ENCODE results near the gene TMEM132D.

TMEM132D gene

DNA sequence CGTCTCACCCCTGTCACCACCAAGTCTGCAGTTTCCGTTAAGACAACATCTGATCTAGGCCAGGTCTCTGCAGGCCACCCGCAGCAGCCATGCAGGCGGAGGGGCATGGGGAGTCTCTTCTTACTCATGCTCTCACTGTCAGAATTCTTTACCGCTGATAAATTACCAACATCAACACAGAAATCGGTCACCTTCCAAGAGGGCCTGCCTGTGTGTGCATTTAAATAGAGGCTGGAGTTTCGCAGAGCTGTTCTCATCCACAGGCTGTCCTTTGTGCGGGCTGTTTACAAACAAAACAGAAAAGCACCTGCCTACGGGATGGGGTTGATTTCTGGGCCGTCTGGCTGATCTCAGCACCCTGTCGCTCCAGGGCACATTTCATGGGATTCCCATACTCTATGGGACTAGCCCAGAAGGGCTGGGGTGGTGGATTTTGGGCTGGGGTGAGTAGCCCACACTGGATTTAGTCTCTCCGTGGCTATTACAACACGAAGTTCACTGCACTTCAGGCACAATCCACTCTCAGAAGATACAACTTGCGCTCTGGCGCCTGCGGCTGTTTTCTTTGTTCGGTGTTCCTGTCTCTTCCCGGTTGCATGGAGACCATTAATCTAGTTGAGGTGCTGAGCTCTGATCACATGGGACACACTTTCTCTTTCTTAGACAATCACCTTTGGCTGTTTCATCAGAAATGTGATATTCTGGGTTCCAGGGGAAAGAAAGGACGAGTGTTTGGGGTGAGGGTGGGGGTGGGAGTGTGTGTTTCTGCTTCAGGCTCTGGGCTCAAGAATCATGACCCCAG, 719.5 kb downstream of the TMEM132D start:
- no peak for DNase-seq (ENCODE audit: low read depth)

DNA sequence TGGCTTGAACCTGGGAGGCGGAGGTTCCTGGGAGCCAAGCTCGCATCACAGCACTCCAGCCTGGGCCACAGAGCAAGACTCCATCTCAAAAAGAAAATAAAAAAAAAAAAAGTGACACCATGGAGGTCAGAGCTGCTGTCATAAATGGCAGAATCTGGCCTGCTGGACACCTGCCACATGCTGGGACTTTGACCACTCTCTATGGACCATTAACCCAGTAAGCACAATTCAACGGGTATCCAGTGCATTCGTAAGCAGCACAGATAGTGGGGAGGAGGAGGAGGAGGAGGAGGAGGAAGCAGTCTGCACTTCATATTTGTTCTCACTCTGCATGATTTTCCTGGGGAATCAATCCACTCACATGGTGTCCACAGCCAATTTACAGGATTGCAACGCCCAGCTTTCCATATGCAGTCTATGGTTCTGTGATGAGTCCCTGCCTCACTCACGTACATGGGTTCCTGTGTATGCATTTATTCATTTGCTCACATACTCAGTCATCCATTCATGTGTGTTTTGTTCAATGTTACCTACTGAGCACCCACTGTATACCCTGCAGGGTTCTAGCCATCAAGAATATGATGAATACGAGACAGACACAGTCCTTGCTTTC, 723.8 kb downstream of the TMEM132D start:
- no peak for DNase-seq (ENCODE audit: low read depth)

DNA sequence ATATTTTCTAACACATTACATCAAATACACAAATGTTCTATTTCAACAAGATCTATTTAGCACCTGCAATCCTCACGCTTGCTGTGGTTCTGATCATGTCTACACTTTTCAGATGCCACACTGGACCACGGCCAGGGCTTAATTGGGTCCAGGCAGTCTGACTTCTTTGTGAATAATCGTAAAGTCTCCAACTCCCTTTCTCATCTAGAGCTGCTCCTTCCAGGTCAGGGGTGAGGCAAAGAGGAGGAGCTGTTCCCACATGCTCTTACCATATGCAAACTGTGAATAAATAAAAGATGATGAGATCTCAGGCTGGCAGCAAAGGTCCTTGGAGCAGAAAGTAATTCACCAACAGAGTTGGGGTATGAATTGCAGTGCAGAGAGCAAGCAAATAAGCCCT, 733.9 kb downstream of the TMEM132D start:
- DNase-seq (ENCODE audit: low read depth) = no peak

DNA sequence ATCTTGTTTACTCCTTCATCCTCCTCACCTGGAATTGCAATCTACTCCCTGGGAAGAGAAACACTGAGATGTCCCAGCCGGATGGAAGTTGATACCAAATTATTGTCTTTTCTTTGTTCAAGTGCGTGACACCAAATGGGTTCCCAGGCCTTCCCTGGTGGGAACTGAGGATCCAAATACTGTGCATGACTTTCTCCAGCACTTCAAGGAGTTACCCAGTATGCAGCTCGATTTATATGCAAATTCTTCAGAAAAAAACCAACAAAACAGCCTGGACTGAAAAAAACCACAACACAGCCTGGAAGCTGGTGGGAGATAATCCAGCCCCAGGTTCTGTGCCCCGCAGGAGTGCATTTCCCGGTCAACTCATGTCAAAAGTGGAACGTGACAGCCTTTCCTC, 740.0 kb downstream of the TMEM132D start:
- no peak for DNase-seq (ENCODE audit: low read depth)

DNA sequence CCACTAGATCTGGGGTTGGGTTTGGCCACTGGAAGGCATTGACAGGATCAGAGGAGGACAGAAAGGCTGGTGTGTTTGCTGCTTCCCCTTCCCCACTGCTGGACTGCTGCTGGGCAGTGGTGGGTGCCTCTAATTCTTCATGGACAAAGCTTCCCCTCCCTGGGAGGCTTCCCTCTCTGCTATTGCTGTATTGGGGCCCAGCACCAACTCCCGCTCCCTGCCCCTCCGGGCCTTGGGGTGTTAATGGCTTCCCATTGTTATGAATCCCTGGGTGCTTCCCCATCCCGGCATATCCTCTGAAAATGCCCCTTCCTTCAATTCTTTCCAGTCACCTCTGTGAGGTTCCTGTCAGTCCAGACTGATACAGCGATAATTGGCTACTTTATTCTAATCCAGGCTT, 740.4 kb downstream of the TMEM132D start:
- DNase-seq (ENCODE audit: low read depth) = no peak

DNA sequence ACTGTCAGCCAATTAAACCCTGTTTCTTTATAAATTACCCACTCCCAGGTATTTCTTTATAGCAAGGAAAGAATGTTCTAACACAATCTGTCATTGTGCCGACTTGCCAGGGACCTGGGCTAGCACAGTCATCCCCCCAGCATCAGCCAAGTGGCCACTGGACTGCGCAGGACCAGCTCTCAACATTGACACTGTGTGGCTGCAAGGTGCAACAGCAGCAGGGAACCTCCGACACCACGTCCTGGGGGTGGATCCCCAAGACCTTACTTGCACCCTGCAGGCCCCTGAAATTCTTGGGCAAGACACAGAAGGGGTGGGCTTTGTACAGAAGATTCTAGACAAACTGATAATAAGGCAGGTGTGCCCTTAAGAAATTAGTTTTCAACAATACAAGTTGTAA, 741.0 kb downstream of the TMEM132D start:
- no peak for DNase-seq (ENCODE audit: low read depth)

DNA sequence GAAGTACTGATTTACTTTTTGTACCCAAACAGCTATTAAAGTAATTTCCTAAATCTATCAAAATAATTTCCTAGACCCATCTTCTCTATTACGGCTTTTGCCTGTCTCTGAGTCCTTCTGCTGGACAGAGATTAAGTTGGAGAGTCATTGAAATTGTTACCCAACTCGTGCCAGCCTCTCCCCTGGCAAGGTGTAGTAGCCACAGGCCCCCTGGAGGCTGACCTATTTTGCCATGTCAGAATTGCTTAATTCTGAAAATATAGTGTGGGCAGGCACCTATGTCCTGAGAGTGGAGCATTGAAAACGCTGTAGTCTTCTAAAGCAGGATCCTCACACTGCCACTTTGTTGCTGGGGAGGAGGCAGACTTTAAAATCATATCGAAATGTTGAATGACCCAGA, 742.3 kb downstream of the TMEM132D start:
- DNase-seq (ENCODE audit: low read depth) = no peak

DNA sequence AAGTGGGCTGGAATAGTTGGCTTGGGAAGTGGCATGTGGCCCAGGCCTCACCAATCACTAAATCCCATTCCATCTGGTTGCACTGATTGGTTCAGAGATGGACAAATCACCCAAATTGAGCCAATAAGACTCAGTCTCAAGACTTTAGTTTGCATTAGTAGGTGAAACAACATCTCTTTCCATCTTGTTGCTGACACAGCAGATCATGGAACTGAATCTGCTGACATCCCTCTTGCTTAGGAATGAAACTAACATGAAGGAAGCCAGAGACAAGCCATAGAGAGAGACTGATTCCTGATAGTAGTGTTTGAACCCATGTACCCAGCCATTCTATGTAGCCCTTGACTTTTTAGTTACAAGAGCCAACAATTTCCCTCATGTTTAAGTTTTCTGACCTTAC, 743.5 kb downstream of the TMEM132D start:
- no peak for DNase-seq (ENCODE audit: low read depth)

DNA sequence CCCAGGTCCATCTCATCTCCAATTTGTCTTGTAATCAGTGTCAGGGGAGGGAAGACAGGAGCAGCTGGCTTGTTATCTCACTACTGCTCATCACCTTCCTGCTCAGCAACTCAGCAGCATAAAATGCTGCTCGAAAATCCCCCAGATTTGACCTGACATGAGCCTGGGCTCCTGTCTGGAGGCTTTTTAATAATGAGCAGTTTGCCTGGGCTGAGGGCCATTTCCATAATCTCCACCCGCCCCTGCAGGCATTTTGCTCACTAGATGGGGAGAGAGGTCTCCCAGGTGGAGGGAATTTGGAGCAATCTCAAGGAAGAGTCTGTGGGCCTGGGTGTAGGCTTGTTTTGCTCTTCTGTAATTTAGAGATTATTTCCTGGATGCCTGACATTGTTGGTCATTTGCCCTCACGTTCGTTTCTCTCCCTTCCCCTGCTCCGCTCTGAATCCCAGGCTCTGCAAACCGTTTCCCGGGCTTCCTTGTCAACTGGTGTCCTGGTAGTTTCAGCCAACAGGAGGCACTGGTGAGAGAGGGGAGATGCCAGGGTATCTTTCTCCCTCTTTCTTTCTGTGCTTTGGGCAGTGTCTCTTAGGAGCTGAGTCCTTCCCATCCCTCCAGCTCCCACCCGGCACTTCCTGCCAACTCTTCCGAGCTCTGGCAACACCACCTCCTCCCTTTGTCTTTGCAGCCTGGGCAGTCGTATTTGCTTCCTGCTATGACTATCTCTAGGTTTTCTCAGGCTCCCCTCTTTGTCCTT, 751.3 kb downstream of the TMEM132D start:
- DNase-seq (ENCODE audit: low read depth) = no peak

DNA sequence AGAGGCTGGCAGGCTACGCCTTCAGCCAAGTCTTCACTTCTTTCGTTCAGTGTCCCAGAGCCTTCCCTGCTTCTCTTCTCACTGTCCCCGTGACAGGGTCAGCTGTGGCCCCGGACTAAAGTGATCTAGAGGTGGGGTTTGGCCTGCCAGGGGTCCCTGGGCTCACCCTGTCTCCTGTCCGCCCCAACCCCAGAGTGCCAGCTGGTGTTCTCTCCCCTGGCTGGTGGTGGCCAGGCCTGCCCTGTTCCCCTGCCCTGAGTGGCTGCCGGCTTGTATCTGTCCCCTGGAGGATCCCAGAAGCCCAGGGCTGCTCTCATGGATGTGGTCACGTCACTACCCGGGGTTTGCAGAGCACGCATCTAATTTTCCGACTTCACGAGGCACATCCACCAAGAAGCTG, 753.1 kb downstream of the TMEM132D start:
- no peak for DNase-seq (ENCODE audit: low read depth)

DNA sequence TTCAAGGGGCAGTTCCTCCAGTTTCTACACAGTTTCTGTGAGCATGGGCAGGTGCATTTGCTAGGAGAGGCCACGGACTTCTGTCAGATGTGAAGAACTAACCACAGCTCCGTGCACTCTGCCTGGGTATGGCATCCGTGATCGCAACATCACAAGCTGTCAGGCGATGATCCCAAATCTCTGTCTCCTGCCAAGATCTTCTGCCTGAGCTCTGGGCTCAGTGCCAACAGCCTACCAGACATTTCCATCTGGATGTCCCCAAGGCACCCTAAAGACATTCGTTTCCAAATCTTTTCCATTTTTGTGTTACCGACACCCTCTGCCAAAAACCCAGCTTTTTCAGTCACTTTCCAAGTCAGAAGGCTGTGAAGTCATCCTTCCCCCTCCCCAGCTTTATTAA, 758.4 kb downstream of the TMEM132D start:
- DNase-seq (ENCODE audit: low read depth) = no peak

DNA sequence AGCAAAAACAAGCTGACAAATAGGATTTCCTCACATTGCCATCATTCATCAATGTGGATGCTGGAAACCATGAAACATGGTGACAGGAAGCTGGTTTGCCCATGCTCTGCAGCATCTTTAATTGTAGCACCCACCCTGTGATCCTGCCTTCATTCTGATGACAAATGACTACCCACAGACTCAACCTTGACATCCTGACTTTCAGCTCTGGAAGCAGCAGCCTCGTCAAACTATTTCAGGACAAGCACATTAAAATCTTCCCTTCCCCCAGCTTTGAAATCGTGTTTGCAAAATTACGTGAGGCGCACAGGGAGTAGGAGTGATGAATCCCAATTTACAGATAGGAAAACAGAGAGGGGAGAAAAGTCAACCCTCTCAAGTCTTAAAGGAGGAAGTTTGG, 765.0 kb downstream of the TMEM132D start:
- DNase-seq (ENCODE audit: low read depth) = no peak

DNA sequence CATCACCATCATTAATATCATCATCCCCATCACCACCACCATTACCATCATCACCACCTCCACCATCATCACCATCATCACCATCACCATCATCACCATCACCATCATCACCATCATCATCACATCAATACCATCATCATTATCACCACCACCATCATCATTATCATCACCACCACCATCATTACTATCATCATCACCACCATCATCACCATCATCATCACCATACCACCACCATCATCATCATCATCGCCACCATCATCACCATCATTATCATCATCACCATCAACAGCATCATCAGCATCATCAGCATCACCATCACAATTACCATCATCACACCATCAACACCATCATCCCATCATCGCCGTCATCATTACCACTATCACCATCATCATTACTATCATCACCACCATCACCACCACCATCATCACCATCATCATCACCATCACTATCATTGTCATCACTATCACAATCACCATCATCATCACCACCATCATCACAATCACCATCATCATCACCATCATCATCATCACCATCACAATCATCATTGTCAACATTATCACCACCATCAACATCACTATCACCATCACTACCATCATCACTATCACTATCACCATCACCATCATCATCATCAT, 767.0 kb downstream of the TMEM132D start:
- no peak for DNase-seq (ENCODE audit: low read depth)

DNA sequence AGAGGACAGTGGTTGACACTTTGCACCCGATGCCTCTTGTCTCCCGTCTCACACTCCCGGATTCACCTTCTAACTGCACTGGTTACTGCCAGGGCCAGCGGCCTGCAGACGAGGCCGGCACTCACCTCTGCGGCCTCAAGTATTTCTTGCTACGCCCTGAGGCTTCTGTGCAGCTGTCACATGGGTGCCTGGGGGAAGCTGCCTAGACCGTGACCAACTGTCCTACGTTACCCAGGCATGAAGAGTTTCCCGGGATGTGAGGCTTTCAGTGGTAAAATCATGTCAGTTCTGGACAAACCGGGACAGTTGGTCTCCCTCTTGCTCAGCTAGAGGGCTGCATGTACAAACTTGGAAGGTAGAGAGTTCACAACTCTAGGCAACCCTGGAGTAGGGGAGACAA, 776.1 kb downstream of the TMEM132D start:
- DNase-seq (ENCODE audit: low read depth) = no peak

DNA sequence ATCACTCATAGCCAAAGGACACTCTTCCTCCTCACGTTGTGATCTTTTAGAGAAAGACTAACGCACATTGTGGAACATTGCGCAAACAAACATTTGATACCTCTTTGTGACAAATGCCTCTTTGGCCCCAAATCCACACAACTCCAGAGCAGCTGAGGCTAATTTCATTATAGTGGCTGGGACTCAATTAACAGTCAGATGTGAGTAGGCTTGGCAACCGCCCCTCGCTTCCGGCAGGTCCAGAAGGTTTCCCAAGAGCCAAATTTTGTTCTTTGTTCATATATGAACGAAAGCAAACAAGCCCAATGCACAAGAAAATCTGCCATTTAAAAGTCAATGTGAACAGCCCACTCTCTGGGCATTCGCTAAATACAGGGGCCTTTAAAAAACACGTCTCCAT, 776.6 kb downstream of the TMEM132D start:
- no peak for DNase-seq (ENCODE audit: low read depth)

DNA sequence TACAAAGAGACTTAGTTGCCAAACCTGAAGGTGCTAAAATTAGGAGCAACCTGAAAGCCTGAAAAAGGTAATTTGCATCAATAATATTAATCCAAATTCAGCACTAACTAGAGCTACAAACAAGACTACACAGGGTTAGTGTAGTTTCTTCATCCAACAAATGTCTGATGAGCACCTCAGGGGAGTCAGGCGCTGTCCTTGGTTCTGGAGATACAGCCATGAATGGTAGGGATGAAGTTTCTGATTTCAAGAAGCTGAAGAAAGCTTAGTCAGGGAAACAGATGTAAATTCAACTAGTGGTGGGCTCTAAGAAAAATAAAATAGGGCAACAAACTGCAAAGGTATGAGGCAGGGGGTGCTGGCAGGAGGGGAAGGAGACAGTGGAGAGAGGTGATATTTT, 784.3 kb downstream of the TMEM132D start:
- DNase-seq (ENCODE audit: low read depth) = no peak

DNA sequence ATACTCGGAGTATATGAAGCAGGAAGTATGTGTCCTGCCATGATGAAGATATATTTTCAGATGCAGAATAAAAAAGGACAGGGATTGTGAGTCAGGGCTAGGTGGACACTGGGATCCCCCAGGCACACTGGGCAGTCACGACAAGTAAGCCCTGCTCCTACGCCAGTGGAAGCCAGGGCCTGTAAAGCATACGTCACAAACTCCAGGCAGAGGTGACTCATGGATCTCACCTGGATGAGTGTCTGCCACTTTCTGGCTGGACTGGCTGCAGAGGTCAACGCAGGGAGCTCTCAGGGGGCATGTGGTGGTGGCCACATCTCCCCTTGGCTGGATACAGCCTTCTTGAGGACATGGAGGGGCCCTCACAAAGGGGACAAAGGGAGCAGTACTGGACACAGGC, 788.3 kb downstream of the TMEM132D start:
- no peak for DNase-seq (ENCODE audit: low read depth)

DNA sequence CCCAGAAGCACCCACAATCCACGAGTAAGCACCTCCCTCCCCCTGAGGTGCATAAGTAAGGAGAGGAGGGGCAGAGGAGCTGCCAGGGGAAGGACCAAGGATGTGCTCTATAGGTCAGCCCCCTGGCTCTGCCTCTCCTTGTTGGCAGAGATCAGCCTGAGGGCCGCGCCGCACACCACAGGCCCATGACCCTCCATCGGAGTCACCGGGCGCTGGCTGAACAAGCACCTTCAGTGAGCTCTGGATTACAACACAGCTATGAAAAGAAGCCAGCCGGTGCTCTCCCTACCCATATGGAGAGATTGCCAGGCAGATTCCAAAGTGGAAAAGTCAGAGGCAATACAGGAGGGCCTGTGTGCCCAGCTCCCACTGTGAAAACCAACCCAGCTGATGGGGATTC, 793.2 kb downstream of the TMEM132D start:
- no peak for DNase-seq (ENCODE audit: low read depth)

DNA sequence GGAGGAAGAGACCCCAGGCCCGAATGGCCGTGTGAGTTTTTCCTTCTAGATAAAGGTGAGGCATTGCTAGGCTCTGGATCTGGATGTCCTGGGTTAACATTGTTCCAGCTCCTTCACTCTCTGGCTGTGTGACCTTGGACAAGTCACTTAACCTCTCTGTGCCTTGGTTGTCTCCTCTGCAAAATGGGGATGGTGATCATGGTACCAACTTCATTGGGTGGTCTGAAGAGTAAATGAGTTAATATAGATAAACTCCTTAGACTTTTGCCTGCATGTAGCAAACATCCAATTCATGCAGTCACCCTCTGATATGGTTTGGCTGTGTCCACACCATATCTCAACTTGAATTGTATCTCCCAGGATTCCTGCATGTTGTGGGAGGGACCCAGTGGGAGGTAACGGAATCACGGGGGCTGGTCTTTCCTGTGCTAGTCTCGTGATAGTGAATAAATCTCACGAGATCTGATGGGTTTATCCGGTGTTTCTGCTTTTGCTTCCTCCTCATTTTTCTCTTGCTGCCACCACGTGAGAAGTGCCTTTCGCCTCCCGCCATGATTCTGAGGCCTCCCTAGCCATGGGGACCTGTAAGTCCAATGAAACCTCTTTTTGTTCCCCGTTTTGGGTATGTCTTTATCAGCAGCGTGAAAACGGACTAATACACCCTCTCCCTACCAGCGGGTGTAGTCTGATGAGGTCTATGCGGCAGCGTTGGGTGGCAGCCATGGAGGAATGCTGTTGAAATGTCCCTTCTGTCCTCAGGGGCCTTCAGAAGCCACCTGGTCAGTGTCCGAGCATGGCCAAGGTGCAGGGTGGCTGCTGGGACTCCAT, 794.4 kb downstream of the TMEM132D start:
- no peak for DNase-seq (ENCODE audit: low read depth)

DNA sequence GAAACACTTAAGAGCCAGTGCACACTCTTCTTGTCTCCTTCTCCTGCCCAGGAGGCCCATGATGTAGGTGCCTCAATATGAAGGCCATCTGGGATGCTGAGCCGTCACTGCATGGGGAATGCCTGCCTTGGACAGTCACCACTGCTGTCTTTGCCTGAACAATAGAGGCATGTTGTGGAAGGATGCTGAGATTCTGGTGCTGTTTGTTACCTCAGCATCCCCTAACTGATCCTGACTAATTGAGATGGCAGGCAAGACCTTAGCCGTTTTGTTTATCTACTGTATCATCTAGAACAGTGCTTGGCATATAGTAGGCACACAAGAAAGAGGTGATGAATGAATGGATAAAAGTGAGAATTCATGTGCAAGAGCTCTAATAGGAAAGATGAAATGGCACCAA, 797.1 kb downstream of the TMEM132D start:
- DNase-seq (ENCODE audit: low read depth) = no peak

DNA sequence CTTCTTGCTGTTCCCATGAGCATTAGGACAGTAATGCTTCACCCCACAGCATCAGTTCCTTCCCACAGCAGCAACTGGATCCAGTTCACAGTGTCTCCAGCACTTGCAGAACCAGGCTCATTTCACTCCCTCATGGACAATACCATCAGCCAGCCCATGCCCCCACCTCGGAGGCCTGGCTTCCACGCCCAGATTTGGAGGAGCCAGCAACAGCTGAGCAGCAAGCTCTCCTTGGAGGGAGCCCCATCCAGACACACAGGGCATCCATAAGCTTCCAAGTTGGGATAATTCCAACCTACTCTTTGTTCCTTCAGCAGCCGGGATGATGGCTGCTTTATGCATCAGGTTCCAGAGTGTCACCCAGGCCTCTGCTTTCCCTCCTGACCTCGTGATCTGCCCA, 800.6 kb downstream of the TMEM132D start:
- no peak for DNase-seq (ENCODE audit: low read depth)

DNA sequence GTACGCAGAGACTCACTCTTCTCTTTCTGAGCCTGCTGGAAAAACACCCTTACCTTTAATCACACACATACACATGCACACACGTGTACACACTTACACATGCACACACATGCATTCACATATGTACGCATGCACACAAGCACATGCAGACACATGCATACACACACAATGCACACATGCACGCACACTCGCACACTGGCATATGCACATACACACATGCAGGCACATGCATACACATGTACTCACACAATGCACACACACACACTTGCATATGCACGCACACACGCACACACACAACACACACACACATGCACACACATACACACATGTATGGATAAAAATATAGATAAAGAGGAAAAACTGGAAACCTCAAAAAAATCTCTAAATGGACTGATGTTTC, 801.6 kb downstream of the TMEM132D start:
- DNase-seq (ENCODE audit: low read depth) = no peak

Measured in activated gamma-delta T cell treated with anti-CD3 and anti-CD28 coated beads, Interleukin-2, amount 50 U/mL, for 16 hours (primary cell).